NCI-H1436 (cell line): ENCODE results near the gene SRPK2.
"Not testable (repeated sequence)": the region's sequence is repeated elsewhere in the genome, so short reads cannot be mapped to it uniquely, and the experiment has no call there.

Experiments
- DNase-seq: peaks from one replicate; lab custom pipeline; 2025; lab: John Stamatoyannopoulos, UW

Gene SRPK2

GRCh38 chr7:105339404-105340323 is 49.1 kb downstream of the SRPK2 start:
- no peak for DNase-seq

- no peak for DNase-seq
Observed at GRCh38 chr7:105337529-105337928, 51.2 kb downstream of the SRPK2 start.

- DNase-seq = no peak
Observed at GRCh38 chr7:105336009-105336408, 52.7 kb downstream of the SRPK2 start.

GRCh38 chr7:105332661-105333060 is 56.1 kb downstream of the SRPK2 start:
- not testable (repeated sequence) for DNase-seq

- no peak for DNase-seq
Observed at GRCh38 chr7:105330526-105330925, 58.2 kb downstream of the SRPK2 start.

GRCh38 chr7:105327201-105327600 is 61.5 kb downstream of the SRPK2 start:
- no peak for DNase-seq

GRCh38 chr7:105325216-105325904 is 63.4 kb downstream of the SRPK2 start:
- no peak for DNase-seq

- DNase-seq = not testable (repeated sequence)
Observed at GRCh38 chr7:105324606-105325005, 64.1 kb downstream of the SRPK2 start.

- no peak for DNase-seq
Observed at GRCh38 chr7:105323366-105323765, 65.4 kb downstream of the SRPK2 start.

- no peak for DNase-seq
Observed at GRCh38 chr7:105322655-105323277, 66.0 kb downstream of the SRPK2 start.

GRCh38 chr7:105321754-105322455 is 66.8 kb downstream of the SRPK2 start:
- no peak for DNase-seq

- DNase-seq = no peak
Observed at GRCh38 chr7:105320896-105321295, 67.8 kb downstream of the SRPK2 start.

GRCh38 chr7:105319578-105319977 is 69.1 kb downstream of the SRPK2 start:
- no peak for DNase-seq

- no peak for DNase-seq
Observed at GRCh38 chr7:105316578-105317344, 72.0 kb downstream of the SRPK2 start.

- no peak for DNase-seq
Observed at GRCh38 chr7:105315357-105315756, 73.4 kb downstream of the SRPK2 start.

GRCh38 chr7:105309235-105310169 is 79.2 kb downstream of the SRPK2 start:
- DNase-seq = no peak

GRCh38 chr7:105307163-105307672 is 81.5 kb downstream of the SRPK2 start:
- DNase-seq = no peak

- DNase-seq = no peak
Observed at GRCh38 chr7:105306298-105306748, 82.4 kb downstream of the SRPK2 start.

GRCh38 chr7:105305633-105306032 is 83.1 kb downstream of the SRPK2 start:
- DNase-seq = no peak
